Anterior cingulate cortex (tissue), 58 donors: ENCODE data around the gene PUM2.

Source experiments
- DNase-seq, 58 donors: peaks; one replicate each; lab custom pipeline; 2025; lab: John Stamatoyannopoulos, UW

Gene PUM2

GRCh38 chr2:20211420-20211819, 139.2 kb downstream of the PUM2 start:
- no peak for DNase-seq

- no peak for DNase-seq
These were observed 140.2 kb downstream of the PUM2 start for GRCh38 chr2:20210462-20210861.

DNA sequence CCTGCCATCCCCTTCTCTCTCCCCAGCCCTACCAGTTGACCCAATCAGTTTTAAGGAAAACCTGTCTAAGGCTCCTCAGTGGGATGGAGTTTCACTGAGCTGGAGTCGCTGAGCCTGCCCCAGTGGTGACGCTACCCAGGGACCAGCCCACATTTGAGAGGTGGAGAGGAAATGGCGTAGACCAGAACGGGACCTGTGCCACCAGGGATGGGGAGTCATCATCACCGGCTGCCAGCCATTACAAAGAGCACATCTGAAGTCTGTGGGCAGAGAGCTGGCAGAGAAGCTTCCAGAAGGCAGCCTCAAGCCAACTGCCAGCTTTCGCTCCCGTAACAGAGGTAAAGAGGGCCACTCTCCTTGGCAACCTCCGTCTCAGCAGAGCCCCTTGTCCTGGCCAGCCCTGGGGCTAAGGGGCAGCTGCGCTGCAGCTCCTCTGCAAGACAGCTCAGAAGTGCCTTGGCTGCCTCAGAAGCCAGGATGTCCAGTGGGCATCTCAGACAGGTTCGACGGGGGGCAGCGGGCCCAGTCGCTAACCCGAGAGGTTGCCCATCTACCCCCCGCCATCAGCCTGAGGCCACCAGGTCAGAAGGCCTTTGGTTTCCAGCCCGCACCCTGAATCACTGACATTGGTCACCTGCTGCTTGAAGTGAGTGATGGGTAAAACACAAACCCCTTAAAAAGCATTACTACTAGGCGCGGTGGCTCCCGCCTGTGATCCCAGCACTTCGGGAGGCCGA, 141.1 kb downstream of the PUM2 start:
- peak in 2 of 58 donors; percentile 5 to 25 for DNase-seq

DNA sequence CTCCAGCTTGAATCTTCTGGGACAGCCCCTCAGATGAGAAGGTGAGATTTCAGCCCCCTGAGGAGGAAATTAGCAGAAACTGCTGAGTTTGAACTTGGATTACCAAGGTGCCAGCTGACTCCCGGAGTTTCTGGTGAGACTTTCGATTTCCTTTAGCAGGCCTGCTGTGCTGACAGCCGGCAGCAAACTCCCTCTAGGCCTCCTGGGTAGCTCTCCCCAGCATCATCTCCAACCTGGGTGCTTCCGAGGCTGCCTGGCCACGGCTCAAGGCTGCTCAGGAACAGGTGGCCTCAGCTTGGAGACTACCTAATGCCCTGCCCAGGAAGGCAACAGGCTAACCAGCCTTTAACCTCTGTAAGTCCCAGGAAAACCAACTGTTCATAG, 142.2 kb downstream of the PUM2 start:
- no peak for DNase-seq

GRCh38 chr2:20207051-20207450, 143.6 kb downstream of the PUM2 start:
- no peak for DNase-seq

- no peak for DNase-seq
These were observed 144.6 kb downstream of the PUM2 start for GRCh38 chr2:20205915-20206524.

GRCh38 chr2:20205069-20205468, 145.6 kb downstream of the PUM2 start:
- no peak for DNase-seq

DNA sequence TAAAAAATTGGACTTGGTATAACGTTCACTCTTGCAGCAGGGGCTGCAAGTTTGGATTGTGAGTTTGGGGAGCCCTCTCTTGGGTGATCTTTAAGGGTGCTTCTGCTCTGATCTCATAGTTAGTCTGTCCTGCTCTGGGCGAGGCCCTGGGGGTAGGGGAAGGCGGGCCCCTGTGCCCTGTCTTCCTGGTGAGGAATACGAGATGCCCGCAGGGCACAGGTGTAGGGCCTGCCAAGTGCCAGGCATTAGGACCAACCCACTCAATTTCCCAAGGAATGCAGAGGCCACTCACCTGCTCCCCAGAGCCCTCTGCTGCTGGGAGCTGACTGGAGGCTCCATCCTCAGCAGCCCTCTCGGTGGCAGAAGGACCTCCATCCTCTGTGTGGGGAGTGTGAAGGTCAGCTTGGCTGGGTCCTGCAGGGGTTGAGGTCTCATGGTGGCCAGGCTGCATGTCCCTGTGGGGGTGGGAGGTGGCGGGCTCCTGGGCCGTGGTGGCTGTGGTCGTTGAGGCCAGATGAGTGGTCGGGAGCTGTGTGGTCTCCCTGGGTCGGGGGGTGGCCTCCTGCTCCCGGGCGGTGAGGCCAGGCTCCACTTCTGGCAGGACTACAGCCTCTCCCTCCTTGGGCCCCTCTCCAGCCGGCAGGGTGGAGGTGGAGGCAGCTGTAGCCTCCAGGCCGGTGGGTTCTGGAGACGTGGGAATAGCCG, 147.0 kb downstream of the PUM2 start:
- DNase-seq = no peak

- DNase-seq = no peak
These were observed 147.6 kb downstream of the PUM2 start for GRCh38 chr2:20203072-20203471.

GRCh38 chr2:20201671-20202070, 149.0 kb downstream of the PUM2 start:
- DNase-seq = no peak

- no peak for DNase-seq
These were observed 149.7 kb downstream of the PUM2 start for GRCh38 chr2:20200697-20201555.

- no peak for DNase-seq
These were observed 150.9 kb downstream of the PUM2 start for GRCh38 chr2:20199633-20200270.

- no peak for DNase-seq
These were observed 151.6 kb downstream of the PUM2 start for GRCh38 chr2:20198796-20199632.
